Ammon's horn (tissue), 1 donor: ENCODE results near the gene DST.

ENCODE experiments used
- DNase-seq: peaks from one replicate; pipeline ENCODE4 v3.0.0-alpha.2; 2016; ENCODE audit warnings: low spot score

The DST gene

DNA sequence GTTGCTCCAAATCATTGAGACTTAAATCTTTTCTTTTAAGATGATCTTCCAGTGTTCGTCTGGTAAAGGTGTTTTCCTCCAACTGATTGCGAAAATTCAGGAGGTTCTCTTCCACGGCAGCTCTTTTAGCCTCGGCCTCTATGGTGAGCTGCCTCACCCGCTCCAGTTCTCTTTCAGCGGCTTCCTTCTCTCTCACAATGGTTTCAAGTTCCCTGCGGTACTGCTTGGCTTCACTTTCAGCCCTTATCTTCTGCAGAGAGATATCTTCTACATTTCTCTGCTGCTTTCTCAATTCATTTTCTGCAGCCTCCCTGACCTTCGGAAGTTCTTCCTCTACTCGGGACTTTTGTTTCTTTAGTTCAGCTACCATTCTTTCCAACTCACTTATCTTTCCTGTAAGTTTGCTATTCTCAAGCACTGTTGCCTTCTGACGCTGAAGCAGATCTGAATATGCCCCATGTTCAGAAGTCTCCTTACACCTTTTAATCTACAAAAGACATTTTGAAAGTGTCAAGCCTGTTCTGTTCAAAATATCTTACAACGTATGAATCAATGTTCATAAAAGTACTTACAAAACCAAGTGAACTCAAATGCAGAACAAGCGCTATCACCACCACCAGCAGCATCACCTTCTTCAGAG, 22.3 kb downstream of the DST start:
- no peak for DNase-seq

DNA sequence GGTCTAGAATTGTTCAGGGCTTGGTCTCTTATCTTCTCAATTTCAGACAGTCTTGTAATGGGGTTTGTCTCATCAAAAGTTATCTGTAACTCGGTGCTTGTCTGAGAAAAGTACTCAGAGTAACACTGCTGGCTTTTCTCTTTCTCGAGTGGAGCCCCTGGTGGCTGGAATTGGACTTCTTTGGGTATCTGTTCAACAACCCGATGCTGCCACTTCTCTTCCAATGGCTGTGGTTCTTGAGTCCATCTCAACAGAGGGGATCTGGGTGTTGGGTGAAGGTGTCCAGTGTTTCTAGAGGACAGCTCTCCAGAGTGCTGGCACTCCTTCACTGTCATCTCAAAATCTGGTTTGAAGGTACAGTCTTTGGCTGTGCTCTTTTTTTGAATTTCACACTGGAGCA, 24.6 kb downstream of the DST start:
- no peak for DNase-seq

DNA sequence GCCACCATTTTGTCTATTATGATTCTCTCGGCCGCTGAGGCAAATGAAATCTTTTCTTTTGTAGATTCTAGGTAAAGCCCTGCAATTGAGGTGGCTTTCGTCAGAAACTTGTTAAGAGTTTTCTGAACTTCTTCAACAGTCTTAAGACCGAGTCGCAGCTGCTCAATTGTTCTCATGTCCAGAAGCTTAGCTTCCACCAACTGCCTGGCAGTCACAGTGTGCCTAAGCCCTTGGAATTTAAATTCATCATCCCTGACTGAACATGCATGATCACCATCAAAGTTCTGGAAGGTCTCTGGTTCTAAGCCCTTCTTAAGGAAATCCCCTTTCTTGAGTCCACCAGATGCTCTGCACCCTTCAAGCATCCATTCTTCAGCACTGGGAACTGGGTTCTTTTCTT, 25.7 kb downstream of the DST start:
- DNase-seq, result no peak

DNA sequence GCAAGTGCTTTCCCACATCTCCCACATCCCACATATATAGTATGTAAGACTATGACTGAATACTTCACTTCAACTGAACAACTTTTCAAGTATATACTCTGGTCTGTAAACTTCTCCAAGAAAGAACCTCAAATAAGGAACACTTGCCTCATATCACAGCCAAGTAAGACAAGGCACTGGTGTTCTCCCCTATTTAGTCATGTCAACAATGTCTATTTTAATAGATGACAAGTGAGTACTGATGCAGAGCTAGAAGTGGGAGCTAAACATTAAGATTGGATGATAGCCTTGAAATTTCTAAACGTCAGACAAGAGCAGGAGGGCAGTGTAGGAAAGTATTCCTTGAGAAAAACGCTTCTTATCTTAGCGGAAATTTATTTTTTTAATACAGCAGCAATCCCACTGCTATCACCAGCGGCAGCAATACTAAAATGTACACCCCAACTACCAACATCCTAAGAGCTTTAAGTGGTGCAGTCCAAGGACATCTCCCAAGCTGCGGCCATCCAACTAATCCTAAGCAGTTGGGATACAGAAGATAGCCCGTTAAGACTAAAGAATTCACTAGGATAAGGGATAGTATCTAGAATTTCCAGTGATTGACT, 29.3 kb downstream of the DST start:
- no peak for DNase-seq

DNA sequence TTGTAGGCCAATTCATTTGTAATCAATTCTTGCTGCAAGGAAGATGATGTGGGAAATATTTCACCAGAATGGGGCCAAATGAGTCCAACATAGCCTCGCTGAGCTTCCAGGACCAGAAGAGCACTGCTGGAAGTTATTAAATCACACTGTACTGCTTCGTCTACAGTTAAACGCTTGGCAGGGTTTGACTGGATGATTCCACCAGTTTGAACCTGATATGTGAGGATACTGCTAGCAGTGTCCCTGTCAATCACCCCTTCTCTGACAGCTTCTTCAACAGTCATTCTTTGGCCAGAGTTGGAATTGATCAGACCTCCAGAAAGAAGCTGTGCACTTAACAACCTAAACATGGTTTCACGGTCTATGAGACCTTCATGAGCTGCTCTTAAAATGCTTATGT, 34.4 kb downstream of the DST start:
- DNase-seq, result no peak

DNA sequence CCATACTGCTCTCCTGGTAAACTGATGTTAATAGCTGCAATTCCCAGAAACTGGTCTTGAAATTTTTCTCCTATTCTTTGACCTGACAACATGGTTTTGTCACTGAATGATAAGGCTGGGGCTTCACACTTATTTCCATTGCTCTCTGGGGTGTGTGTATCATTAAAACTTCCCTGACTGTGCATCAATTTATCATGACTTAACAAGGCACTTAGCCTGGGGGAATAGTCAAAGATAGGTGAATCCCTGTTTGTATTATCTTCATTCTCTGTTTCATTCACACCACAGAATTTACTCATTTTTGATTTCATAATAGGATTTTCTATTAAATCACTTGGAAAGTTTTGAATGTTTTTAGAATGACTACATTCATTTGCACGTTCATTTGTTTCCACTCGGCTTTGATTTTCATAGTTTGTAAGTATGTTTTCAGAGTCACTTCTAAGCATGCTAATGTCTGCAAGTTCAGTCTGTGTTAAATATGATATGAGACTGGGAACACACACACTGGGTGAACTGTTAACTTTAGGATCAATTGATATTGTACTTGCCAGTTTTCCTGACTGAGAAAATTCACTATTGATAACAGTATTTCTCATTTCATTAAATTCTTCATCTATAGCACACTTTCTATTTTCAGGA, 35.5 kb downstream of the DST start:
- DNase-seq, result no peak

DNA sequence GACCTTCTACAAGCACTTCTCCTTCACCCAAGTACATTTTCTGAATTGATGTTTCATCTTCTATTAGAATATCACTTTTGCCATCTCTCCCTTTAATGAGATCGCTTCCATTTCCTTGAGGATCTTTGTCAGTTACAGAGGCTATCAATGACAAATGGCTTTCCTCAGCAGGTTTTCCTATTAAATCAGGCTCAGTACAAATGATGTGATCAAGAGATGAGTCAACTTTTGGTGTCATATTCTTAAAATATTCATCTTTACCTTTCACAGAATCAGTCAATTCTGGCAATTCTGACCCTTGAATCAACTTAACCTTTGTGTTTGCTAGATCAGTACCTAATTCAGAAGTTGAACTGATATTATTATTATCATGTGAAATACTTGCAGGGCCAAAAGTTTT, 37.3 kb downstream of the DST start:
- no peak for DNase-seq

DNA sequence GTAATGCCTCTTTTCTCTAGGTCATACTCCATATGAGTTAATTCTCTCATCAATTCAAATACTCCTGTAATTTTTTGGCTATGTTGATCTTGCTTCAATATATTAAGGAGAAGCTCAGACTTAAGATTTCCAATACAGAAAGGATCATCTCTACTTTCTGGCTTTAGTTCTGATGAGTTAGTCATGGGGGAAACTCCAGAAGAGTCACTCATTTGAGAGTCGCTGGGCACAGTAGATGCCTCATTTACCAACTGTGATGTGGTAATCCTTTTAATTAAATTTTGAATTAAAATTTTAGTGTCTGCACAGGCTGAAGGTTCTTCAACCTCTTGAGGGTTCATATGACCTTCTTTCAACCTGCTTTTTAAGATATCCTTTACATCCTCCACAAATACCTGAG, 38.5 kb downstream of the DST start:
- DNase-seq, result no peak

DNA sequence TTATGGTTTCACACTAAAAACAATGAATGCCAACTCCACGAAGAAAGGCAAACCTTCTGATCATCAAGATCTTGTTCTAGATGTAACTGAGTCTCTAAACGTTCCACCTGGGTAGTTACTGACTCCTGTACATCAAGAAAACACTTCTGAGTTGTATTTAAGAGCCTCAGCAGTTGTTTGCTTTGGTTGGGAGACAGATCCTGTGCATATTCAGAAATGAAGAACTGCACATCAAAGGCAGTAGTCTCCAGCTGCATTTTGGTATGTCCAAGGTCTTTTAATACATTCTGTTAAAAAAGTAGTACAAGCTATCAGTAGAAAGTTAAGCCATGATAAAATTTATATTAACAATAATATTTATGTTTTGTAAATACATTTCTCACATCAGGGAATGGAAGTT, 41.3 kb downstream of the DST start:
- no peak for DNase-seq

DNA sequence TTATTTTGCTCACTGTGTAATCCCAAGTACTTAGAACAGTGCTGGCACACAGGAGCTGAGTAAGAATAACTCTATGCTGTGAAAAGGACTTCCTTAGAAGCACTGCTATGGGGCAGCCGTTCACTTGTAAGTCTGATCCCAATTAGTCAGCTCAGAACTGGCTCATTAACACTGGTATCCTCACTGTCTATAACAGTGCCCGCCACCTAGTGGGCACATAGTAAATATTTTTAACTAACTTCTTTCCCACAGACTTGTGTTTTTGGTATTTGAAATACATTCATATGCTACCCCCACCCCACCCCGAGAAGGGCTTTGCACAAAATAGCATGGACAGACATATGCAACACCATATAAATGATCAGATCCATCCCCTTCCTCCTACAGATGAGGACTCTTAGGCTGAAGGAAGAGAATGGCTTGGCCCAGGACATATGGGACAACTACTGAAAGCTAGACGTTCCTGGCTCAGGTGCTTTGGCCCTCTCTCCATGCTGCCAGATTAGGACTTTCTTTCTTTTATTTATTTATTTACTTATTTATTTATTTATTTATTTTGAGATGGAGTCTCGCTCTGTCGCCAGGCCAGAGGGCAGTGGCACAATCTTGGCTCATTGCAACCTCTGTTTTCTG, 47.1 kb downstream of the DST start:
- peak; percentile 88 for DNase-seq

DNA sequence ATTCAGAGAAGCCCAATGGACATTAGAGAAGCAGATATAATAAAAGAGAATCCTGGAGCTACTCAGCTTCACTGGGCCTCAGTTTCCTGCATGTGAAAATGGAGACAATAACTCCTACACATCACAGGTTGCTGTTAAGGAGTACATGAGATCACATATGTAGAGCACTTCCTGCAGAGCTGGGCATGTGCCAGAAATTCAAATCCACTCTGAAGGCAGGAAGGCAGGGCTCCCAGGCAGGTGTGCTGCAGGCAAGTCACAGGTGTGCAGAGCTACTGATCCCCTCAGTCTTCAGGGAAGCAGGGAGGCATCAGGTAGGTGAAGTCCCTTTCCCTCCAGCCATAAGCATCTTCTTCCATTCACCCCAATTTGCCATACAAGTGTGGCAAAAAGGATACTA, 48.0 kb downstream of the DST start:
- no peak for DNase-seq

DNA sequence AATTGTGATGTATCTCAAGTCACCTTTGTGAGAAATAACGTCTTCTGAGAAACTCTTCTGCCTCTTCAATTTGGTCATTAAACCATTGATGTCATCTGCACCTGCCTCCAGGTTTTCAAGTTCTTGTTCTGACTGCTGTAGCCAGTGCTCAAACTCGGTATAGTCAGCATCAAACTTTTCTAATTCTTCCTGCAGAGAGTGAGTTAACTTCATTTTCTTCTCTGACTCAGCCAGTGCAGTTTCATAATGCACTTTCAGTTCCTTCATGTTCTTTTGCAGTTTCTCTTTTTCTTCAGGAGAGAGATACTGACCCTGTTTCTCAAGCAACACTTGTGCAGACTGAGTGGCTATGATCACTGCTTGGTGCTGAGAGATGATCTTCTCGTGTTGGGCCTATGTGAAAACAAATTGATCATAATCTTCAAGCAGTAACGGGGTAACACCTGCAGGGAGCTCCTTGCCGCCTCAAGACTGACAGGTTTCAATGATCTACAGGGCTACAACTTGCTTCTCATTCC, 48.8 kb downstream of the DST start:
- peak; percentile 35 for DNase-seq

DNA sequence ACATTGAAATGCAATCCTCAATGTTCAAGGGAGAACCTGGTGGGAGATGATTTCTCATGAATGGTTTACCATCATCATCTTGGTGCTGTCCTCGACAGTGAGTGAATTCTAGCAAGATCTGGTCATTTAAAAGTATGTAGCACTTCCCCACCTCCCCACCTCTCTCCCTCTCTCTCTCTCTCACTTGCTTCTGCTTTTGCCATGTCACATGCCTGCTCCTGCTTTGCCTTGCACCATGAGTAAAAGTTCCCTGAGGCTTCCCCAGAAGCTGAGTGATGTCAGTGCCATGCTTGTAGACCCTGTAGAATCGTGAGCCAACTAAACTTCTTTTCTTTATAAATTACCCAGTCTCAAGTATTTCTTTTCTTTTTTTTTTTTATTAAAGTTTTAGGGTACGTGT, 60.5 kb downstream of the DST start:
- no peak for DNase-seq

DNA sequence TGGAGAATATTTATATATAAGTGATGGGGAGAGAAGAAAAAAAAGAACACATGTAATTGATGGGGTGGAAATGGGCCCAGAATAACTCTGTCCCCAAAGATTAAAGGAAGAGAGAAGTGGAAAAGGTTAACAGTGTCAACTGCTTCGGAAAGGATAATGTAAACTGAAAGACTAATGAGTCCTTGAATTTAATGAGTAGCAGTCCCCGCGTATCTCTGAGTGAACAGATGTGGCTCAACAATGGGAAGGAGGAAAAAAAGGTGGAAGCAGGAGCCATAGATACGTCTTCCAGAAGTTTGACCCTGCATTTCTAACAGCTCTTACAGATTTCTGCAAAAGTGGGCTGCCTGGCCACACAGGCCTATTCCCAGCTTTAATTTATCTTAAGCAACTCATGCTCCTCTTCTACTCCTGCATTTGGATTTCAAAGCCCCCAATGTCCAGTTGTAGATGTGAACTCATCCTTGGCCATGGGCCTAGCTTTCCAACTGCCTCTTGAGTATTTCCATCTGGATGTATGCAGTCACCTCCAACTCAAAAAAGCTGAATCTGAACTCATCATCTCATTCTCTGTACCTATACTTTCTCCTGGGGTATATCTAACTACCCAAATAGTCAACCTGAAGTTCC, 61.3 kb downstream of the DST start:
- no peak for DNase-seq

DNA sequence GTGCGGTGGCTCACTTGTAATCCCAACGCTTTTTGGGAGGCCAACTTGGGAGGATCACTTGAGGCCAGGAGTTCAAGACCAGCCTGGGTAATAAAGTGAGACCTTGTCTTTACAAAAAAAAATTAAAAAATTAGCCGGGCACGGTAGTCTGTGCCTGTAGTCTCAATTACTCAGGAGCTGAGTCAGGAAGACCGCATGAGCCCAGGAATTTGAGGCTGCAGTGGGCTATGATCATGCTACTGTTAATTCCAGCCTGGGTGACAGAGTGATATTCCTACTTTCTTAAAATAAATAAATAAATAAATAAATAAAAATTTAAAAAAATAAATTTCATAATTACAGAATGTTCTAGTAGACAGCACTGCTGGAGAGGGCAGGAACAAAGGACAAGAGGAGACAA, 62.4 kb downstream of the DST start:
- DNase-seq, result no peak

DNA sequence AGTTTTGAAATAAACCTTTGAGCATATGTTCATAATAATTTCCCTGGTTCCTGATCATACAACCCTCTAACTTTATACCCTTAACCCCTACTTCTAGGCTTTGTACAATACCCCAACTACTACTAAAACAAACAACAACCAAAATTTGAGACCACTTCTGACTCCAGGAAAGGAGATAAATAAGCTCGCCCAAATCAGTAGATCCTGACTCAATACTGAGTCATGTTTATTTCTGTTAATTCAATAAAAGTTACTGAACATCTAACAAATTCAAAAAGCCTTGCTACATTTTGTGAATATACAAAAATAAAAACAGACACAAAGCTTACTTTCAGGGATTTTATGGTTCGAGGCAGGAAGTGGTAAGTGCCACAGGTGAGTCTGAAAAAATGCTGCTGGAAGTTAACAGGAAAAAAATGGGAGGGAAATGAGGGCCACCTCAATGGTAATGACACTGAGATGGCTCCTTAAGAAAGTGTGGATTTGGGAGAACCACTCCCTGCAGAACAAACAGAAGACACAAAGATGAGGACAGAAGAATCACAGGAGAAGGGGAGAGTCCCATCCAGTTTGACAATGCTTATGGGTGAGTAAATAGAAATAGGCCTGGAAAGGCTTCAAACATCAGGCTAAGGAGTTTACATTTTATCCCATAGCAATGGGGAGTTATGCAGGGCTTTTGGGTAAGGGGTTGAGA, 63.4 kb downstream of the DST start:
- no peak for DNase-seq

DNA sequence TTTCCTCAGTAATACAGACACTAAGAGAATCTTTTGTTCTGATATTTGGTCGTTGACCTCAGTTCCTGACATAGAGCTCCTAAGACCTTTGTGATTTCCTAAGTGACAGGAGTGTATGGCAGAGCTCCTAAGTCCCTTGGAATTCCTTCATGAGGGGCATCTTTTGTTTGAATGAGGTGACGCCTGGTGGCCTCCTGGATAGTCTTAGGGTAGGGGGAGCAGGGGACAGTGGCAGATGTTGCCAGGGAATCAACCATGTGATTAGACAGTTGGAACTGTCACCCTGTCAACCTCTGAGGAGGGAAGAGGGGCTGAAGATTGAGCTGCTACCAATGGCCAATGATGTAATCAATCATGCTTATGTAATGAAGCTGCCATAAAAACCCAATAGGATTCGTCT, 67.0 kb downstream of the DST start:
- no peak for DNase-seq

DNA sequence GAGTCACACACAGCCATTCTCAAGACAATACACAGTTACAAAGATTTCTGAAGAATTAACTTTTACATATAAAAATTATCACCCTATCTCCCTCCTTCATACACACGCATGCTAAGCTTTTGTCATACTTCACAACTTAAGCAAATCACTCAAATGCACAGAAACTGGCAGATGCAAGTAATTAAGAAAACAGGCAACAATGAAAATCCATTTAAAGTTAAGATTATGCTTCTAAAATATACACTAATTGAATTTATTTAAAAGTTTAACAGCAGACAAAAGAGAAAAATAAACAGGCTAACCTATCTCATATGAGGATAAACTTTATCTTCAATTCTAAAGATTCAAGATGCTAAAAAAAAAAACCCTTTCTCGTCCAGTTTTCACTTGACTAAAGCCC, 68.4 kb downstream of the DST start:
- DNase-seq, result no peak

DNA sequence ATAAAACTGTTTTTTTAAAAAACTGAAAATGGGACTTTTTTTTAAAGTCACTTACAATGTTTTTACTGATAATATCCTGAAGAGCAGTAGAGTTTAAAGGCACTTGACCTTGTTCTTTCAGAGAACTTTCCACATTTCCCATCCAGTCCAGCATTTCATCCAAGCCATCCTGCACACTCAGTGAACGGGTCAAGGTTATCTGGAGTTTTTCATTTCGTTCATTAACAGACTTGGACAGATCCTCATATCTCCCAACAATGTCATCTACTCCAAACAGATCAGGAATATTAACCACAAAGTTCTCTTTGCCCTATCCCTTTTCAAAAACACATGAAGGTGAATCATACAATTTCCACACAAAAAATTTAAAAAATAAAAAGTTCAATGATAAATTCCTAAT, 69.1 kb downstream of the DST start:
- no peak for DNase-seq

DNA sequence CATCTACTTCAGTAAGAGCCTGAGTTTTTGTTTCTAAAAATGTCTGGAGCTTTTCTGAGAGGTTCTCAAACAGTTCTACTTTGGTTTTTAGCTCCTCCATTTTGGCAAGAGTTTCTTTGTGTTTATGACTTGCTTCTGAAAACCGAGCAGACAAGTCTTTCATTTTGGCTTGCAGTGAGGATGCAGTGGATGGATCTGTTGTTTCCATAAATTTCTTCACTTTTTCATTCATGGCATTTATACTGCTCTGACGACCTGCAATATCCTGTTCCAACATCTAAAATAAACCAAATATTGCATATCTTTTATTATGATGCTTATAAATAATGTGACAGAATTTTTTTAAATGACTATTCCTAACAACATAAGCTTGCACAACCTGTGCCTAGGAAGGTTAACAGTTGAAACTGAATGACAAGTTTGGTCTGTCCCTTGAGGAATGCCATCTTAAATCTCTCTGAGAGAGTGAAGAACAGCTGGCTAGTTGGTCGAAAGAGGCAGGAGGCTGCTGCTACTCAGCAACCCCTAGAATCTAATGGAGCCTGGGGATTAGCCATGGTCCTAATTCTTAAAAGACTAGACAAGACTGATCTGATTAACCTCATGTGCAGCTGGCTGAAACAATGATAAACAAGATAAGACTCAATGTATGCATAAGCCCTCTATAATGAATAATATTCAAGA, 69.8 kb downstream of the DST start:
- DNase-seq, result no peak

DNA sequence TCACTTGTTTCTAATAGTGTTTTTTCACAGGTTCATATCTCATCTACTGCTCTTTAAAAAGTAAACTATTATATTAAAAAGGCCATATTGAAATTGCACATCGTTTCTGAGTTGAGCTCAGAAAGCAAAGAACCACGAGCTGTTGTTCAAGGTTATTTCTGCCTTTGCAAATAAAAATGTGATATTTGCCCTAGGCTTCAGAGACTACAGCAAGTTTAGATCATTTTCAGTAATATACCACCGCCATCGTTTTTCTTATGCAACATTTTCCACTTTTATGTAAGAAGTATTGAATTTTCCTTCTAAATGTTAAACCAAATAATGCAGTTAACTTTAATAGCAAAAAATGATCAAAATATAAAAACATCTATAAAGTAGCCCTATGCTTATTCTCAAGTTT, 71.1 kb downstream of the DST start:
- no peak for DNase-seq
